ENCODE results near the gene CST8. TPM values are rescaled to one million over a fixed set of nuclear protein-coding genes. Genes with fewer than 3 reads are reported as not detected.

CST8 gene
- total RNA-seq, 1 experiment from 2014 or later = not detected

DNA sequence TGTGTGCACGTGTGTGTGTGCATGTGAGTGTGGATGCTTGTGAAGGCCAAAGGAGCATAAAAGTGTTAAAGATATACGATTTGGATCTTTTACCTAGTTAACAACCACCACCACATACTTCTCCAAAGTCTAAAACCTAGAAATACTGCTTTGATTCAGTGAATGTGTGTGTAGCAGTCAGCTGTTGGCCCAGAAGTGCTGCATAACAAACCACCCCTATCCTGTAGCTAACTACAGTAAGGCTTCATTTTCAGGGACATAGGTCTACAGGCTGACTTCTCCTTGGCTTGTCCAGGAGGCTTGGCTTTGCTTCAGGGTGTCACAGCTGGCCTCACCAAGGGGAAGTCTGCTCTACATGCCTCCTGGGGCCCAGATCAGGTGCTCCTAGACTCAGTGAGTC lies 2.4 kb upstream of the CST8 start:
- no peak overlapping the region for H3K4ac ChIP-seq (ENCODE audit: low read depth, low read length)
- no peak overlapping the region for H2BK15ac ChIP-seq (ENCODE audit: low read depth, low read length)
- H3K18ac ChIP-seq (ENCODE audit: insufficient read length, low read depth, low read length) = no peak overlapping the region
- TF ChIP-seq, protein P1, sequence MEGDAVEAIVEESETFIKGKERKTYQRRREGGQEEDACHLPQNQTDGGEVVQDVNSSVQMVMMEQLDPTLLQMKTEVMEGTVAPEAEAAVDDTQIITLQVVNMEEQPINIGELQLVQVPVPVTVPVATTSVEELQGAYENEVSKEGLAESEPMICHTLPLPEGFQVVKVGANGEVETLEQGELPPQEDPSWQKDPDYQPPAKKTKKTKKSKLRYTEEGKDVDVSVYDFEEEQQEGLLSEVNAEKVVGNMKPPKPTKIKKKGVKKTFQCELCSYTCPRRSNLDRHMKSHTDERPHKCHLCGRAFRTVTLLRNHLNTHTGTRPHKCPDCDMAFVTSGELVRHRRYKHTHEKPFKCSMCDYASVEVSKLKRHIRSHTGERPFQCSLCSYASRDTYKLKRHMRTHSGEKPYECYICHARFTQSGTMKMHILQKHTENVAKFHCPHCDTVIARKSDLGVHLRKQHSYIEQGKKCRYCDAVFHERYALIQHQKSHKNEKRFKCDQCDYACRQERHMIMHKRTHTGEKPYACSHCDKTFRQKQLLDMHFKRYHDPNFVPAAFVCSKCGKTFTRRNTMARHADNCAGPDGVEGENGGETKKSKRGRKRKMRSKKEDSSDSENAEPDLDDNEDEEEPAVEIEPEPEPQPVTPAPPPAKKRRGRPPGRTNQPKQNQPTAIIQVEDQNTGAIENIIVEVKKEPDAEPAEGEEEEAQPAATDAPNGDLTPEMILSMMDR (conservative IDR thresholded peaks at IDR 0.05) = no peak
- H3T11ph ChIP-seq (ENCODE audit: low read length) = no peak overlapping the region
- H3K27me3 Mint-ChIP-seq (ENCODE audit: low read depth) = peaks cover 3% of the 10 kb centered on the region
- no peak overlapping the region for H3K56ac ChIP-seq (ENCODE audit: insufficient read length, low read depth, low read length)
- no peak overlapping the region for H2BK5ac ChIP-seq (ENCODE audit: insufficient read length, low read length)
- H3K79me2 ChIP-seq (ENCODE audit: insufficient read depth, low read length) = no peaks in the 10 kb centered on the region
- H3K4me1 Mint-ChIP-seq = peaks cover 12 to 13% of the 10 kb centered on the region in 2 experiments
- no peak overlapping the region for H2AFZ ChIP-seq (ENCODE audit: low read length)
- no peak overlapping the region for H3K14ac ChIP-seq (ENCODE audit: insufficient read depth, low read length)
- H3K4me1 ChIP-seq (ENCODE audit: insufficient read depth, low read length) = peaks cover 2% of the 10 kb centered on the region; the same call in 1 of the 2 replicates
- no peak overlapping the region for H4K8ac ChIP-seq (replicated peaks; ENCODE audit: insufficient read length, low read depth, low read length)
- H3K27ac ChIP-seq (ENCODE audit: insufficient read length, low read depth, low read length) = no peak overlapping the region
- H2BK20ac ChIP-seq (ENCODE audit: low read depth, low read length, poor library complexity, severe bottlenecking) = no peak overlapping the region
- H3K27me3 ChIP-seq (ENCODE audit: insufficient read depth, low read length) = no peaks in the 10 kb centered on the region
- H4K91ac ChIP-seq (ENCODE audit: insufficient read length, low read depth, low read length) = no peak overlapping the region
- no peaks in the 10 kb centered on the region for H3K9me3 ChIP-seq (ENCODE audit: control insufficient read depth, low read depth, low read length)
- H3K79me1 ChIP-seq (ENCODE audit: insufficient read depth, low read depth, low read length, poor library complexity, severe bottlenecking) = no peaks in the 10 kb centered on the region
- WGBS (ENCODE audit: extremely low coverage, insufficient read length, low lambda C conversion rate) = no CpG with 5 or more reads among the region's 2 CpGs
- no peak overlapping the region for H3K9ac ChIP-seq (ENCODE audit: extremely low read depth, insufficient read length, low read length)
- no peaks in the 10 kb centered on the region for H3K23me2 ChIP-seq (ENCODE audit: insufficient read length, low read depth, low read length, poor library complexity, severe bottlenecking)
- H3K36me3 Mint-ChIP-seq (ENCODE audit: insufficient read depth in 1 of 3, low read depth in 3 of 3) = no peaks in the 10 kb centered on the region; a peak in 1 of 7 replicates
- H2AK5ac ChIP-seq (ENCODE audit: insufficient read length, low read length) = no peak overlapping the region
- no peak for DNase-seq
- no peak overlapping the region for H3K4me2 ChIP-seq (ENCODE audit: insufficient read depth, insufficient read length, low read length)
- no peaks in the 10 kb centered on the region for H3K9me3 Mint-ChIP-seq
- no peak overlapping the region for H3K4me3 Mint-ChIP-seq
- H2BK12ac ChIP-seq (ENCODE audit: insufficient read length, low read depth, low read length) = no peak overlapping the region
- H3K27ac Mint-ChIP-seq = no peak overlapping the region
- H4K5ac ChIP-seq (ENCODE audit: insufficient read length, low read depth, low read length) = no peak overlapping the region
- no peaks in the 10 kb centered on the region for H4K20me1 ChIP-seq (ENCODE audit: control insufficient read depth, insufficient read depth, insufficient read length)
- no peak overlapping the region for H2BK120ac ChIP-seq (ENCODE audit: low read depth, low read length, poor library complexity, severe bottlenecking)
- H3K23ac ChIP-seq (ENCODE audit: insufficient read length, low read depth, low read length) = no peak overlapping the region
